ENCODE measurements around the gene FRRS1. TPM values are rescaled to one million over a fixed set of nuclear protein-coding genes. Genes with fewer than 3 reads are reported as not detected.

Gene FRRS1
- total RNA-seq, 4 donors from 2014 or later, result 25.4 to 34.4 (median 30.5) TPM

DNA sequence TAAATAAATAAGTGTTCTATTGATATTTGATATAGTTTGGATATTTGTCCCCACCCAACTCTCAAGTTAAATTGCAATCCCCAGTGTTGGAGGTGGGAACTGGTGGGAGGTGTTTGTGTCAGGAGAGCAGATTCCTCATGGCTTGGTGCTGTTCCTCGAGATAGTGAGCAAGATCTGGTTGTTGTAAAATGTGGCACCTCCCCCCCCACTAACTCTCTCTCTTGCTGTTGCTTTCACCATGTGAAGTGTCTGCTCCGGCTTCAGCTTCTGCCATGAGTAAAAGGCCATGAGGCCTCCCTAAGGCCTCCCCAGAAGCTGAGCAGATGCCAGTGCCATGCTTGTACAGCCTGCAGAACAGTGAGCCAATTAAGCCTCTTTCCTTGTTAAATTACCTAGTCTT, 20.8 kb downstream of the FRRS1 start:
- H3K36me3 ChIP-seq, result peaks cover 33% of the 10 kb centered on the region
- no peaks in the 10 kb centered on the region for H3K4me1 ChIP-seq
- DNase-seq (ENCODE audit: low spot score in 2 of 2), result no peak
- H3K4me3 ChIP-seq, result no peak overlapping the region
- no peak overlapping the region for H3K27ac ChIP-seq
- H3K9me3 ChIP-seq, result no peaks in the 10 kb centered on the region
- 92% methylated on average over 2 of the region's 2 CpGs for whole genome bisulfite sequencing
- H3K27me3 ChIP-seq, result no peaks in the 10 kb centered on the region
- TF ChIP-seq, protein P1, sequence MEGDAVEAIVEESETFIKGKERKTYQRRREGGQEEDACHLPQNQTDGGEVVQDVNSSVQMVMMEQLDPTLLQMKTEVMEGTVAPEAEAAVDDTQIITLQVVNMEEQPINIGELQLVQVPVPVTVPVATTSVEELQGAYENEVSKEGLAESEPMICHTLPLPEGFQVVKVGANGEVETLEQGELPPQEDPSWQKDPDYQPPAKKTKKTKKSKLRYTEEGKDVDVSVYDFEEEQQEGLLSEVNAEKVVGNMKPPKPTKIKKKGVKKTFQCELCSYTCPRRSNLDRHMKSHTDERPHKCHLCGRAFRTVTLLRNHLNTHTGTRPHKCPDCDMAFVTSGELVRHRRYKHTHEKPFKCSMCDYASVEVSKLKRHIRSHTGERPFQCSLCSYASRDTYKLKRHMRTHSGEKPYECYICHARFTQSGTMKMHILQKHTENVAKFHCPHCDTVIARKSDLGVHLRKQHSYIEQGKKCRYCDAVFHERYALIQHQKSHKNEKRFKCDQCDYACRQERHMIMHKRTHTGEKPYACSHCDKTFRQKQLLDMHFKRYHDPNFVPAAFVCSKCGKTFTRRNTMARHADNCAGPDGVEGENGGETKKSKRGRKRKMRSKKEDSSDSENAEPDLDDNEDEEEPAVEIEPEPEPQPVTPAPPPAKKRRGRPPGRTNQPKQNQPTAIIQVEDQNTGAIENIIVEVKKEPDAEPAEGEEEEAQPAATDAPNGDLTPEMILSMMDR (IDR thresholded peaks at IDR 0.05), result no peak
- TF ChIP-seq POLR2A (IDR thresholded peaks at IDR 0.05) (no peak), POLR2AphosphoS5 (IDR thresholded peaks at IDR 0.05) (no peak), EP300 (IDR thresholded peaks at IDR 0.05) (no peak)

- no peak overlapping the region for H3K4me3 ChIP-seq
- no peaks in the 10 kb centered on the region for H3K9me3 ChIP-seq
- DNase-seq (ENCODE audit: low spot score in 2 of 2), result no peak
- WGBS, result 91% methylated on average over 7 of the region's 7 CpGs
- TF ChIP-seq, protein P1 (IDR thresholded peaks at IDR 0.05), result no peak
- TF ChIP-seq EP300 (IDR thresholded peaks at IDR 0.05) (no peak), POLR2AphosphoS5 (IDR thresholded peaks at IDR 0.05) (no peak), POLR2A (IDR thresholded peaks at IDR 0.05) (no peak)
- no peaks in the 10 kb centered on the region for H3K27me3 ChIP-seq
- H3K36me3 ChIP-seq, result peaks cover 33% of the 10 kb centered on the region
- H3K4me1 ChIP-seq, result no peaks in the 10 kb centered on the region
- no peak overlapping the region for H3K27ac ChIP-seq
Observed at GRCh38 chr1:99745061-99745460, 21.4 kb downstream of the FRRS1 start.

DNA sequence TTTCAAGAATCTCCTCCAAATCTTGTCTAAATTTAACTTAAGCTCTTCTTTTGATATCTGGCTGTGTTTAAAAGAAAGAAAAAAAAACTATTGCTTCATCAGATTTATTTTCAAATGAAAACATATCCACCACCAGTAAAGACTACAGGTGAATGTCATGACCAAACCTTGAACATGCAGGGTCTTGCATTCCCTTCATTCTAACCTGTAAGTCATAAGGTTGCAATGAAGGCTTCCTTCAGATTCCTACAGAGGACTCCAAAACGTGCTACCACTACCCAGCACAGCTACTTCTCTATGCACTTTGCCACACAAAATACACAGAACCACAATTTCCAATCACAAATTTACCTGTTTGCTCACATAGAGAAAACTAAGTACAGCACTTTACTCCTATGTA, 26.3 kb downstream of the FRRS1 start:
- no peak overlapping the region for H3K4me3 ChIP-seq
- WGBS, result 77% methylated on average over 1 of the region's 1 CpG
- peaks cover 31% of the 10 kb centered on the region for H3K36me3 ChIP-seq
- TF ChIP-seq POLR2A (IDR thresholded peaks at IDR 0.05) (no peak), POLR2AphosphoS5 (IDR thresholded peaks at IDR 0.05) (no peak), EP300 (IDR thresholded peaks at IDR 0.05) (no peak)
- TF ChIP-seq, protein P1 (IDR thresholded peaks at IDR 0.05), result no peak
- no peak for DNase-seq (ENCODE audit: low spot score in 2 of 2)
- H3K9me3 ChIP-seq, result no peaks in the 10 kb centered on the region
- H3K4me1 ChIP-seq, result peaks cover 4% of the 10 kb centered on the region
- no peak overlapping the region for H3K27ac ChIP-seq
- no peaks in the 10 kb centered on the region for H3K27me3 ChIP-seq

DNA sequence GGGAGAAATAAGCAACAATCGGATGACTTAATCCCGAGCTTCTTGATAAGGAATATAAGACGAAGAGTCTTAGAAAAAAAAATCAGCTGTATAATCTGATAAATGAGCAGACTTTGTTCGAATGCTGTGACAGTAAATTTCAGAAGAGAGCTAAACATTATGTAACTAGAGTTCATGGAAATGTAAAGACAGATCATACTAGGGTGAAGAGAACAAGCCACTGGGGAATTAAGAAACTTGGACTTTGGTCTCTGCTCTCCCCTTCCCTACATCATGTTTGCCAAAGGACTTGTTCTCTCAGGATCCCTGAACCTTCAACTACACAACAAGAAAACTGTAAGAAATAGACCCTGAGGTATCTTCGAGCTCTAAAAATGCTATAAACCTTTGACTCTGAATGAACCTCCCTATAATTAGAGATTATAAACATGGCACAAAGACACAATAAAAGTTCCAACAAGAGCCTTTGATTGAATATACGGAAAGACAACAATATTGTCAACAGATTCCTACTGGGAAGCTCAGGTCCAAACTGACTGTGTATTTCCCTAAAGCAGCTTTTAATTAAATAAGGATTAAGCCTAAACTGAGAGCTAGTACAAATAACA, 27.5 kb downstream of the FRRS1 start:
- DNase-seq (ENCODE audit: low spot score in 2 of 2), result no peak
- 86% methylated on average over 6 of the region's 6 CpGs for WGBS
- no peaks in the 10 kb centered on the region for H3K27me3 ChIP-seq
- no peaks in the 10 kb centered on the region for H3K9me3 ChIP-seq
- peaks cover 4% of the 10 kb centered on the region for H3K4me1 ChIP-seq
- H3K4me3 ChIP-seq, result no peak overlapping the region
- TF ChIP-seq, protein P1 (IDR thresholded peaks at IDR 0.05), result no peak
- TF ChIP-seq POLR2AphosphoS5 (IDR thresholded peaks at IDR 0.05) (no peak), POLR2A (IDR thresholded peaks at IDR 0.05) (no peak), EP300 (IDR thresholded peaks at IDR 0.05) (no peak)
- no peak overlapping the region for H3K27ac ChIP-seq
- H3K36me3 ChIP-seq, result peaks cover 36% of the 10 kb centered on the region

DNA sequence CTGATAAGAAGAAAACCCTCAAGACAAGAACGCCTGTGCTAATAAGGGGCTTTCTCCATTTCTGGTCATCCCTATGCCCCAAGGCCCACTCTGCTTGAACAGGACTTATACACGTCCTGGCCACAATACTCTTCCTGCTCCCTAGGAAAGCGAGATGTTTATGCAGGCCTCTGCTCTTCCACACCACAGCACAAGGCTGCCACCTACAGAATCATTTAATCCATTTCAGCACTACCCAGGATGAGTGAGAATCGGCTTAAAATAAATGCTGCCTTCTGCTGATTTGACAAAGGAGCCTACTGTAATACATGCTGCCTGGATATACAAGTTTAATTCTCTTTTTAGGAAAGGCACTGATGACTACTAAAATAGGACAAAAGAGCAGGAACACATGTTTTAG, 29.4 kb downstream of the FRRS1 start:
- H3K4me1 ChIP-seq, result peaks cover 4% of the 10 kb centered on the region
- DNase-seq (ENCODE audit: low spot score in 2 of 2), result no peak
- H3K4me3 ChIP-seq, result no peak overlapping the region
- 44% methylated on average over 4 of the region's 4 CpGs for WGBS
- no peaks in the 10 kb centered on the region for H3K9me3 ChIP-seq
- H3K36me3 ChIP-seq, result peaks cover 35% of the 10 kb centered on the region
- H3K27ac ChIP-seq, result peak overlapping the region; percentile 45
- TF ChIP-seq, protein P1 (IDR thresholded peaks at IDR 0.05), result no peak
- TF ChIP-seq POLR2A (IDR thresholded peaks at IDR 0.05) (no peak), EP300 (IDR thresholded peaks at IDR 0.05) (no peak), POLR2AphosphoS5 (IDR thresholded peaks at IDR 0.05) (no peak)
- no peaks in the 10 kb centered on the region for H3K27me3 ChIP-seq

Measured in suprapubic skin (tissue), 4 donors.